Right lobe of liver (tissue), 6 donors: ENCODE data around the gene PRKN. TPM values are rescaled to one million over a fixed set of nuclear protein-coding genes. Genes with fewer than 3 reads are reported as not detected.

ENCODE experiments used
- ATAC-seq, 4 donors: fragments of 200-7000 bp; cut with Tn5 transposase; one replicate each; pipeline ENCODE4 v1.9.1; 2020; ENCODE audit warnings: mild to moderate bottlenecking in 4 of 4, moderate library complexity in 4 of 4
- DNase-seq, 3 donors: peaks; one replicate each; pipeline ENCODE4 v3.0.0-alpha.2; 2020
- H3K27ac ChIP-seq, 3 donors: fragments of 200-600 bp; one replicate each; pipeline ENCODE4 v1.8.0; 2022
- H3K27me3 ChIP-seq, 2 donors: fragments of 200-600 bp; one replicate each; pipeline ENCODE4 v1.8.0; 2022
- H3K36me3 ChIP-seq, 4 donors: fragments of 200-600 bp; sonication (generic) in 1 of 4; one replicate each; pipeline versions ENCODE4 v1.5.1 to v1.8.0; 2017 to 2022; ENCODE audit warnings: control low read depth in 1 of 4
- H3K4me1 ChIP-seq, 4 donors: fragments of 200-600 bp; sonication (generic) in 1 of 4; one replicate each; pipeline versions ENCODE4 v1.5.1 to v1.8.0; 2017 to 2022; ENCODE audit warnings: control low read depth in 1 of 4
- H3K4me3 ChIP-seq, 3 donors: fragments of 200-600 bp; one replicate each; pipeline ENCODE4 v1.8.0; 2022
- H3K9me3 ChIP-seq, 4 donors: fragments of 200-600 bp; sonication (generic) in 1 of 4; one replicate each; pipeline versions ENCODE4 v1.5.1 to v1.8.0; 2017 to 2022; ENCODE audit warnings: control low read depth in 1 of 4
- CTCF ChIP-seq, 4 donors: fragments of 200-600 bp in 3 of 4; fragments of 450-650 bp in 1 of 4; IDR thresholded peaks; one replicate each; pipeline versions ENCODE4 v1.5.1 to v1.8.0; 2016 to 2022; ENCODE audit warnings: antibody characterized with exemption in 4 of 4, mild to moderate bottlenecking in 2 of 4
- POLR2A ChIP-seq: fragments of 450-650 bp; IDR thresholded peaks from one replicate; pipeline ENCODE4 v1.6.1; 2017; ENCODE audit warnings: antibody characterized with exemption, mild to moderate bottlenecking
- WGBS: methylation state at CpG from one replicate; pipeline ENCODE4 v1.1.6; 2018; ENCODE audit warnings: low coverage, low lambda C conversion rate; ENCODE audit not compliant: insufficient coverage; ENCODE audit errors: missing lambda C conversion rate; 5-methylcytosine and 5-hydroxymethylcytosine counted together
- intact Hi-C, 2 donors: fragments of 100-400 bp; cut with DNase I; formaldehyde crosslinking; loops; one replicate each; pipeline versions ENCODE4 v1.11.2 to v1.14.1; 2022
- total RNA-seq, 6 experiments: library from RNA; depleted of rRNA in 2 of 6; stranded (reverse); fragments of >200 nt in 2 of 6; fragmentation: NEBNext Ultra II Directional in 3 of 6; extraction: Animal tissue kit (Norgen Biotek cat#: 25700) in 3 of 6; gene quantifications; one replicate each; pipeline versions ENCODE4 v1.1.0 to v1.2.4, GENCODE V29; 2016 to 2023
- donor health status: DM: no; HTN: yes; CAD: no.
- donor health status: DM: no; HTN: no; CAD: no.
- donor health status: DM: no; HTN: no; CAD: no.
- donor health status: DM: no; HTN: yes; CAD: no.
- donor health status: DM: no; HTN: yes; CAD: no.

The PRKN gene
- total RNA-seq, 6 experiments from 2014 or later: 1.1 to 3.7 (median 2.2) TPM

- Histone ChIP-seq H3K27ac (no peak overlapping the region), H3K4me1 (no peaks in the 10 kb centered on the region), H3K27me3 (no peaks in the 10 kb centered on the region), H3K9me3 (no peaks in the 10 kb centered on the region), H3K4me3 (no peak overlapping the region), H3K36me3 (no peaks in the 10 kb centered on the region)
- TF ChIP-seq POLR2A (no peak), CTCF (IDR thresholded peaks at IDR 0.05) (no peak)
- DNase-seq (no peak), ATAC-seq (peak; percentile 25 to 72 (median 58))
- 56% methylated on average over 4 of the region's 4 CpGs for WGBS
- intact Hi-C loops: no loop called here
Observed at GRCh38 chr6:162187168-162187935, 540.2 kb downstream of the PRKN start.

- DNase-seq: no peak
- 76% methylated on average over 9 of the region's 9 CpGs for WGBS
- TF ChIP-seq POLR2A (no peak), CTCF (IDR thresholded peaks at IDR 0.05) (no peak)
Observed at GRCh38 chr6:162184465-162184864, 543.1 kb downstream of the PRKN start.

GRCh38 chr6:162181741-162182401, 545.7 kb downstream of the PRKN start:
- DNase-seq (no peak), ATAC-seq (peak; percentile 35 to 66 (median 49))
- TF ChIP-seq POLR2A: no peak
- TF ChIP-seq CTCF (IDR thresholded peaks at IDR 0.05): no peak
- no peaks in the 10 kb centered on the region for H3K36me3 ChIP-seq
- WGBS: 75% methylated on average over 6 of the region's 6 CpGs
- intact Hi-C loops: no loop called here
- no peaks in the 10 kb centered on the region for H3K27me3 ChIP-seq
- H3K4me3 ChIP-seq: no peak overlapping the region
- no peaks in the 10 kb centered on the region for H3K4me1 ChIP-seq
- H3K27ac ChIP-seq: no peak overlapping the region
- no peaks in the 10 kb centered on the region for H3K9me3 ChIP-seq

More at GRCh38 chr6:162184465-162184864, 543.1 kb downstream of the PRKN start:
- Histone ChIP-seq H3K27ac (no peak overlapping the region), H3K4me3 (no peak overlapping the region), H3K9me3 (no peaks in the 10 kb centered on the region), H3K27me3 (no peaks in the 10 kb centered on the region), H3K36me3 (no peaks in the 10 kb centered on the region), H3K4me1 (no peaks in the 10 kb centered on the region)
- ATAC-seq: peak in 1 of 4 donors; percentile 15
- intact Hi-C loops: no loop called here

- ATAC-seq (no peak), DNase-seq (no peak)
- no peak overlapping the region for H3K27ac ChIP-seq
- intact Hi-C loops: no loop called here
- H3K27me3 ChIP-seq: no peaks in the 10 kb centered on the region
- no peak overlapping the region for H3K4me3 ChIP-seq
- no peaks in the 10 kb centered on the region for H3K9me3 ChIP-seq
- TF ChIP-seq POLR2A (no peak), CTCF (IDR thresholded peaks at IDR 0.05) (no peak)
- 51% methylated on average over 5 of the region's 5 CpGs for WGBS
- H3K4me1 ChIP-seq: no peaks in the 10 kb centered on the region
- H3K36me3 ChIP-seq: no peaks in the 10 kb centered on the region
Observed at GRCh38 chr6:162181111-162181510, 546.5 kb downstream of the PRKN start.
